Endodermal cell (in vitro differentiated cells): ENCODE data around the gene OR51D1. TPM values are rescaled to one million over a fixed set of nuclear protein-coding genes. Genes with fewer than 3 reads are reported as not detected.

Experiments used
- DNase-seq: peaks from one replicate; pipeline ENCODE4 v3.0.0-alpha.2; 2017
- H3K27ac ChIP-seq: 2 replicates; pipeline ENCODE4 v1.5.1; 2013; ENCODE audit warnings: mild to moderate bottlenecking, low read depth, low read length, moderate library complexity
- H3K27me3 ChIP-seq: 2 replicates; pipeline ENCODE4 v1.6.1; 2013; ENCODE audit warnings: mild to moderate bottlenecking, low read length, moderate library complexity; ENCODE audit not compliant: insufficient read depth, control insufficient read depth, poor library complexity, severe bottlenecking
- H3K36me3 ChIP-seq: 2 replicates; pipeline ENCODE4 v1.7.0; 2013; ENCODE audit warnings: mild to moderate bottlenecking, low read length, moderate library complexity; ENCODE audit not compliant: control insufficient read depth, insufficient read depth
- H3K4me1 ChIP-seq: one replicate; pipeline ENCODE4 v1.7.0; 2013; ENCODE audit warnings: low read length; ENCODE audit not compliant: control insufficient read depth, insufficient read depth
- H3K4me3 ChIP-seq: 2 replicates; pipeline ENCODE4 v1.5.1; 2013; ENCODE audit warnings: mild to moderate bottlenecking, low read length, moderate library complexity
- H3K9ac ChIP-seq: 2 replicates; pipeline ENCODE4 v1.6.1; 2013; ENCODE audit warnings: mild to moderate bottlenecking, low read length, moderate library complexity; ENCODE audit not compliant: poor library complexity, severe bottlenecking; ENCODE audit errors: extremely low read depth
- H3K9me3 ChIP-seq: 2 replicates; pipeline ENCODE4 v1.6.1; 2013; ENCODE audit warnings: mild to moderate bottlenecking, low read length, moderate library complexity; ENCODE audit not compliant: control insufficient read depth
- H3K27ac Mint-ChIP-seq: 2 replicates; pipeline ENCODE4 v1.8.0; 2020; ENCODE audit warnings: mixed read lengths
- H3K27me3 Mint-ChIP-seq: 2 replicates; pipeline ENCODE4 v1.8.0; 2021; ENCODE audit warnings: mild to moderate bottlenecking, mixed read lengths; ENCODE audit not compliant: insufficient read depth
- H3K36me3 Mint-ChIP-seq: 2 replicates; pipeline ENCODE4 v1.8.0; 2020; ENCODE audit warnings: low read depth, mixed read lengths
- H3K4me1 Mint-ChIP-seq: 2 replicates; pipeline ENCODE4 v1.8.0; 2020; ENCODE audit warnings: mixed read lengths
- H3K4me3 Mint-ChIP-seq: 2 replicates; pipeline ENCODE4 v1.8.0; 2020; ENCODE audit warnings: mild to moderate bottlenecking, moderate library complexity, mixed read lengths
- H3K9me3 Mint-ChIP-seq: 2 replicates; pipeline ENCODE4 v1.8.0; 2020; ENCODE audit warnings: mild to moderate bottlenecking, mixed read lengths
- WGBS, 2 experiments: methylation state at CpG; one replicate each; pipeline versions ENCODE4 v1.1.5 to v1.1.7; 2013; ENCODE audit warnings: missing lambda C conversion rate in 2 of 2, mixed read lengths in 1 of 2; ENCODE audit not compliant: insufficient coverage in 1 of 2, insufficient read length in 1 of 2; 5-methylcytosine and 5-hydroxymethylcytosine counted together
- total RNA-seq, 2 donors: library from RNA; stranded (reverse); fragmentation: NEBNext Ultra II Directional in 1 of 2; extraction: Animal tissue kit (Norgen Biotek cat#: 25700) in 1 of 2; gene quantifications; 2 replicates in 1 of 2; 3 replicates in 1 of 2; pipeline ENCODE4 v1.2.1, GENCODE V29; 2021
- TF ChIP-seq, protein P1 (sequence below): fragments of 200-600 bp; sonication (generic); conservative IDR thresholded peaks from 2 replicates; pipeline ENCODE4 v1.5.0; 2021; ENCODE audit warnings: antibody characterized with exemption, mild to moderate bottlenecking

The OR51D1 gene
- total RNA-seq, 2 donors from 2014 or later, result not detected

DNA sequence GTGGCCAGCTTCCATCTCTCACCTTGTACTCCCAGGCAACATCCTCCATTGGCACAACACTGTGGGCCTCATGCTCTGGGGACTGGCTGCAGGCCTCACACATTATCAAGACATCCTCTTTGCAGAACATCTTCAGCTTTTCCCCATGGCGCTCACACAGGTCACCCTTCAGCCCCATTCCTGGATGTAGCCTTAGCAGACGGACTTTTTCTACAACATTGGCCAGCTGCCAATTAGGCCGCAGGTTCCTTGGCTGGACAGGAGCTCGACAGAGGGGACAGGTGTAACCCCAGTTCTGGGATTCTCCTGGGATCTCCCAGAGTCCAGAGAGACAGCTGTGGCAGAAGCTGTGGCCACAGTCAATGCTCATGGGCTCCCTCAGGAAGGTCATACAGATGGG, 32.2 kb upstream of the OR51D1 start:
- Mint-ChIP-seq H3K27me3 (peaks cover 6% of the 10 kb centered on the region), H3K27ac (no peak overlapping the region), H3K36me3 (peaks cover 29% of the 10 kb centered on the region), H3K9me3 (peaks cover 7% of the 10 kb centered on the region), H3K4me1 (peaks cover 15% of the 10 kb centered on the region), H3K4me3 (no peak overlapping the region)
- Histone ChIP-seq H3K4me1 (no peaks in the 10 kb centered on the region), H3K4me3 (no peak overlapping the region), H3K27ac (no peak overlapping the region), H3K9ac (no peak overlapping the region), H3K27me3 (peaks cover 5% of the 10 kb centered on the region), H3K36me3 (peaks cover 22% of the 10 kb centered on the region), H3K9me3 (no peaks in the 10 kb centered on the region)
- TF ChIP-seq, protein P1, sequence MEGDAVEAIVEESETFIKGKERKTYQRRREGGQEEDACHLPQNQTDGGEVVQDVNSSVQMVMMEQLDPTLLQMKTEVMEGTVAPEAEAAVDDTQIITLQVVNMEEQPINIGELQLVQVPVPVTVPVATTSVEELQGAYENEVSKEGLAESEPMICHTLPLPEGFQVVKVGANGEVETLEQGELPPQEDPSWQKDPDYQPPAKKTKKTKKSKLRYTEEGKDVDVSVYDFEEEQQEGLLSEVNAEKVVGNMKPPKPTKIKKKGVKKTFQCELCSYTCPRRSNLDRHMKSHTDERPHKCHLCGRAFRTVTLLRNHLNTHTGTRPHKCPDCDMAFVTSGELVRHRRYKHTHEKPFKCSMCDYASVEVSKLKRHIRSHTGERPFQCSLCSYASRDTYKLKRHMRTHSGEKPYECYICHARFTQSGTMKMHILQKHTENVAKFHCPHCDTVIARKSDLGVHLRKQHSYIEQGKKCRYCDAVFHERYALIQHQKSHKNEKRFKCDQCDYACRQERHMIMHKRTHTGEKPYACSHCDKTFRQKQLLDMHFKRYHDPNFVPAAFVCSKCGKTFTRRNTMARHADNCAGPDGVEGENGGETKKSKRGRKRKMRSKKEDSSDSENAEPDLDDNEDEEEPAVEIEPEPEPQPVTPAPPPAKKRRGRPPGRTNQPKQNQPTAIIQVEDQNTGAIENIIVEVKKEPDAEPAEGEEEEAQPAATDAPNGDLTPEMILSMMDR, result no peak
- 87 to 90% methylated on average over 3 to 4 of the region's 4 CpGs for WGBS, 2 experiments
- no peak for DNase-seq

GRCh38 chr11:4606231-4607015, 30.9 kb upstream of the OR51D1 start:
- Histone ChIP-seq H3K9ac (no peak overlapping the region), H3K4me3 (no peak overlapping the region), H3K27ac (no peak overlapping the region), H3K27me3 (peaks cover 6% of the 10 kb centered on the region), H3K4me1 (no peaks in the 10 kb centered on the region), H3K9me3 (no peaks in the 10 kb centered on the region), H3K36me3 (peaks cover 15% of the 10 kb centered on the region)
- H3K4me3 Mint-ChIP-seq, result peak overlapping the region; percentile 85
- H3K4me1 Mint-ChIP-seq, result peaks cover 15% of the 10 kb centered on the region
- peaks cover 17% of the 10 kb centered on the region for H3K36me3 Mint-ChIP-seq
- peaks cover 12% of the 10 kb centered on the region for H3K27me3 Mint-ChIP-seq
- no peak for DNase-seq
- peaks cover 7% of the 10 kb centered on the region for H3K9me3 Mint-ChIP-seq
- TF ChIP-seq, protein P1, result no peak
- WGBS, 2 experiments, result 95% methylated on average over 1 of the region's 1 CpG; no CpG with 5 or more reads in 1 of the 2 experiments
- no peak overlapping the region for H3K27ac Mint-ChIP-seq

- H3K36me3 Mint-ChIP-seq, result peaks cover 16% of the 10 kb centered on the region
- no peak for DNase-seq
- TF ChIP-seq, protein P1, result no peak
- peaks cover 15% of the 10 kb centered on the region for H3K4me1 Mint-ChIP-seq
- no peaks in the 10 kb centered on the region for H3K4me1 ChIP-seq
- WGBS, 2 experiments, result 74 to 84% methylated on average over 3 to 6 of the region's 6 CpGs
- peaks cover 9% of the 10 kb centered on the region for H3K36me3 ChIP-seq
- no peak overlapping the region for H3K27ac ChIP-seq
- peaks cover 12% of the 10 kb centered on the region for H3K27me3 Mint-ChIP-seq
- peaks cover 6% of the 10 kb centered on the region for H3K27me3 ChIP-seq
- no peak overlapping the region for H3K27ac Mint-ChIP-seq
- peaks cover 7% of the 10 kb centered on the region for H3K9me3 Mint-ChIP-seq
- H3K4me3 ChIP-seq, result peak overlapping the region; percentile 82
- peak overlapping the region; percentile 52 for H3K9ac ChIP-seq
- no peaks in the 10 kb centered on the region for H3K9me3 ChIP-seq
- peak overlapping the region; percentile 85 for H3K4me3 Mint-ChIP-seq
Observed at GRCh38 chr11:4607096-4607495, 30.2 kb upstream of the OR51D1 start.
